DND-41 (cell line): ENCODE measurements around the gene RAC2.

ENCODE experiments used
- CTCF ChIP-seq: IDR thresholded peaks from 2 replicates; pipeline ENCODE4 v1.5.1; 2012; ENCODE audit warnings: borderline replicate concordance, low read length, moderate library complexity, mild to moderate bottlenecking; ENCODE audit not compliant: poor library complexity, severe bottlenecking; ENCODE audit errors: extremely low read depth
- EZH2 ChIP-seq: IDR thresholded peaks from 3 replicates; pipeline ENCODE4 v1.6.1; 2012; ENCODE audit warnings: borderline replicate concordance, low read depth, mild to moderate bottlenecking, moderate library complexity, low read length, inconsistent platforms; ENCODE audit not compliant: severe bottlenecking

- no peak for TF ChIP-seq CTCF
- no peak for TF ChIP-seq EZH2
These were observed 26.0 kb upstream of the RAC2 start for GRCh38 chr22:37269936-37270678.
